MM.1S (cell line): ENCODE data around the gene HAUS7.

Experiments
- DNase-seq: peaks from one replicate; pipeline ENCODE4 v3.0.0-alpha.2; 2015
- H2AFZ ChIP-seq: fragments of 300-600 bp; sonication (generic); 2 replicates; pipeline ENCODE4 v1.6.0; 2016; ENCODE audit warnings: antibody characterized with exemption, low read length
- H3F3A ChIP-seq: fragments of 300-600 bp; sonication (generic); 2 replicates; pipeline ENCODE4 v1.6.1; 2016; ENCODE audit warnings: mild to moderate bottlenecking, antibody characterized with exemption, low read length, moderate library complexity, mixed read lengths; ENCODE audit not compliant: insufficient read depth
- H3K27ac ChIP-seq: fragments of 300-600 bp; sonication (generic); 2 replicates; pipeline ENCODE4 v1.5.1; 2016; ENCODE audit warnings: mild to moderate bottlenecking, low read length
- H3K27me3 ChIP-seq: fragments of 300-600 bp; sonication (generic); replicated peaks from 2 replicates; pipeline ENCODE4 v1.6.0; 2016; ENCODE audit warnings: low read length; ENCODE audit not compliant: insufficient read depth
- H3K36me3 ChIP-seq: fragments of 300-600 bp; sonication (generic); replicated peaks from 2 replicates; pipeline ENCODE4 v1.6.1; 2016; ENCODE audit warnings: mild to moderate bottlenecking, low read length, mixed read lengths; ENCODE audit not compliant: insufficient read depth
- H3K4me1 ChIP-seq: fragments of 300-600 bp; sonication (generic); 2 replicates; pipeline ENCODE4 v1.6.1; 2016; ENCODE audit warnings: low read length, mixed read lengths
- H3K4me2 ChIP-seq: fragments of 300-600 bp; sonication (generic); 2 replicates; pipeline ENCODE4 v1.6.0; 2016; ENCODE audit warnings: low read depth, low read length
- H3K4me3 ChIP-seq: fragments of 300-600 bp; sonication (generic); 2 replicates; pipeline ENCODE4 v1.5.1; 2016; ENCODE audit warnings: low read length, mixed read lengths
- H3K79me2 ChIP-seq: fragments of 300-600 bp; sonication (generic); 2 replicates; pipeline ENCODE4 v1.6.1; 2016; ENCODE audit warnings: mixed run types, low read length, mixed read lengths
- H3K9ac ChIP-seq: fragments of 300-600 bp; sonication (generic); 2 replicates; pipeline ENCODE4 v1.6.1; 2016; ENCODE audit warnings: low read length, mixed read lengths
- H3K9me2 ChIP-seq: fragments of 300-600 bp; sonication (generic); replicated peaks from 2 replicates; pipeline ENCODE4 v1.6.1; 2016; ENCODE audit warnings: mild to moderate bottlenecking, low read length, mixed read lengths; ENCODE audit not compliant: insufficient read depth
- H3K9me3 ChIP-seq: fragments of 300-600 bp; sonication (generic); replicated peaks from 2 replicates; pipeline ENCODE4 v1.6.1; 2016; ENCODE audit warnings: mild to moderate bottlenecking, low read length, mixed read lengths; ENCODE audit not compliant: insufficient read depth
- H4K20me1 ChIP-seq: fragments of 300-600 bp; sonication (generic); 2 replicates; pipeline ENCODE4 v1.6.1; 2016; ENCODE audit warnings: mild to moderate bottlenecking, low read length, moderate library complexity, mixed read lengths; ENCODE audit not compliant: insufficient read depth
- CTCF ChIP-seq: fragments of 300-600 bp; sonication (generic); IDR thresholded peaks from 2 replicates; pipeline ENCODE4 v1.5.1; 2016; ENCODE audit warnings: antibody characterized with exemption, low read length, mixed read lengths
- EZH2 ChIP-seq: fragments of 300-600 bp; sonication (generic); optimal IDR thresholded peaks from 2 replicates; pipeline ENCODE3; 2017; ENCODE audit warnings: low read depth, mild to moderate bottlenecking, antibody characterized with exemption, low read length, mixed read lengths
- EZH2phosphoT487 ChIP-seq: fragments of 300-600 bp; sonication (generic); IDR thresholded peaks from 2 replicates; pipeline ENCODE4 v1.6.1; 2018; ENCODE audit warnings: antibody characterized with exemption, low read length

HAUS7 gene

GRCh38 chrX:153410373-153410772 lies 60.0 kb downstream of the HAUS7 start:
- Histone ChIP-seq H3K9me2 (no peaks in the 10 kb centered on the region), H3K9ac (no peak overlapping the region), H3F3A (no peaks in the 10 kb centered on the region), H3K27me3 (peaks cover 19% of the 10 kb centered on the region; the same call in 1 of the 2 replicates), H3K4me2 (no peak overlapping the region), H3K27ac (no peak overlapping the region), H3K36me3 (no peaks in the 10 kb centered on the region), H3K9me3 (no peaks in the 10 kb centered on the region), H4K20me1 (no peaks in the 10 kb centered on the region), H3K4me1 (no peaks in the 10 kb centered on the region), H3K79me2 (no peaks in the 10 kb centered on the region), H3K4me3 (no peak overlapping the region), H2AFZ (no peak overlapping the region)
- TF ChIP-seq EZH2 (no peak), CTCF (no peak), EZH2phosphoT487 (no peak)
- DNase-seq, result no peak

GRCh38 chrX:153409414-153410101 lies 60.8 kb downstream of the HAUS7 start:
- Histone ChIP-seq H3K4me2 (no peak overlapping the region), H3K79me2 (no peaks in the 10 kb centered on the region), H3F3A (no peaks in the 10 kb centered on the region), H3K36me3 (no peaks in the 10 kb centered on the region), H3K4me3 (no peak overlapping the region), H2AFZ (no peak overlapping the region), H3K9ac (no peak overlapping the region), H3K27ac (no peak overlapping the region), H3K9me3 (no peaks in the 10 kb centered on the region), H4K20me1 (no peaks in the 10 kb centered on the region), H3K4me1 (no peaks in the 10 kb centered on the region), H3K9me2 (no peaks in the 10 kb centered on the region), H3K27me3 (peaks cover 23% of the 10 kb centered on the region; the same call in 1 of the 2 replicates)
- no peak for TF ChIP-seq EZH2phosphoT487
- no peak for TF ChIP-seq CTCF
- TF ChIP-seq EZH2, result no peak
- no peak for DNase-seq

DNA sequence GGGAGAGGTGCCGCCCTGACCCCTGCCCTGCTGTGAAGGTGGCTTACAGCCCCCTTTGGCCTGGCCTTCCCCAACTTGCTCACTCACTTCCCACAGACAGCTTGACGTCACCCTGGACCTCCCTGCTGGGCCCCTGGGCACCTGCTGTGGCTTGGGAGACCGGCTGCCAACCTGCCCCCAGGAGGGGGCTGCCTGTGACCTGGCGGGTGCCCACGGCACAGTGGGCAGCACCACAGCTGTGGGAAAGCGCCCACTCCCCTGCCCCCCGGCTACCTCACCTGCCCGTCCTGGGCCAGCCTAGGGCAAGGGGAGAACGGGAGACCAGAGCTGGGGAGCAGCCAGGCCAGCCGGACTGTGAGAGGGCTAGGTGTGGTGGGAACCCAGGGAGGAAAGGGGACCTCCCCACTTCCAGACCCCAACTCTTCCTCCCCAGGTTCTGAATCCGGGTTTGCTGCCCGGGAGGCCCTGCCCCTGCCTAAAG lies 61.5 kb downstream of the HAUS7 start:
- Histone ChIP-seq H3K4me1 (no peaks in the 10 kb centered on the region), H3K27ac (no peak overlapping the region), H3K9me3 (no peaks in the 10 kb centered on the region), H3K79me2 (no peaks in the 10 kb centered on the region), H3K9me2 (no peaks in the 10 kb centered on the region), H3K9ac (no peak overlapping the region), H4K20me1 (no peaks in the 10 kb centered on the region), H3K4me2 (no peak overlapping the region), H3F3A (no peaks in the 10 kb centered on the region), H3K4me3 (no peak overlapping the region), H2AFZ (no peak overlapping the region), H3K27me3 (peaks cover 24% of the 10 kb centered on the region; the same call in 1 of the 2 replicates), H3K36me3 (no peaks in the 10 kb centered on the region)
- no peak for DNase-seq
- TF ChIP-seq EZH2phosphoT487 (no peak), EZH2 (no peak), CTCF (no peak)
